Placental pericyte (primary cell): Measurements from ENCODE around the gene LMOD2. TPM values are rescaled to one million over a fixed set of nuclear protein-coding genes. Genes with fewer than 3 reads are reported as not detected.

ENCODE experiments used
- total RNA-seq: library from RNA; depleted of rRNA; stranded (reverse); fragments of >200 nt; gene quantifications from 2 replicates; pipeline ENCODE4 v1.2.3, GENCODE V29; 2012

LMOD2 gene, protein sequence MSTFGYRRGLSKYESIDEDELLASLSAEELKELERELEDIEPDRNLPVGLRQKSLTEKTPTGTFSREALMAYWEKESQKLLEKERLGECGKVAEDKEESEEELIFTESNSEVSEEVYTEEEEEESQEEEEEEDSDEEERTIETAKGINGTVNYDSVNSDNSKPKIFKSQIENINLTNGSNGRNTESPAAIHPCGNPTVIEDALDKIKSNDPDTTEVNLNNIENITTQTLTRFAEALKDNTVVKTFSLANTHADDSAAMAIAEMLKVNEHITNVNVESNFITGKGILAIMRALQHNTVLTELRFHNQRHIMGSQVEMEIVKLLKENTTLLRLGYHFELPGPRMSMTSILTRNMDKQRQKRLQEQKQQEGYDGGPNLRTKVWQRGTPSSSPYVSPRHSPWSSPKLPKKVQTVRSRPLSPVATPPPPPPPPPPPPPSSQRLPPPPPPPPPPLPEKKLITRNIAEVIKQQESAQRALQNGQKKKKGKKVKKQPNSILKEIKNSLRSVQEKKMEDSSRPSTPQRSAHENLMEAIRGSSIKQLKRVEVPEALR
- total RNA-seq: not detected in 2 replicates

DNA sequence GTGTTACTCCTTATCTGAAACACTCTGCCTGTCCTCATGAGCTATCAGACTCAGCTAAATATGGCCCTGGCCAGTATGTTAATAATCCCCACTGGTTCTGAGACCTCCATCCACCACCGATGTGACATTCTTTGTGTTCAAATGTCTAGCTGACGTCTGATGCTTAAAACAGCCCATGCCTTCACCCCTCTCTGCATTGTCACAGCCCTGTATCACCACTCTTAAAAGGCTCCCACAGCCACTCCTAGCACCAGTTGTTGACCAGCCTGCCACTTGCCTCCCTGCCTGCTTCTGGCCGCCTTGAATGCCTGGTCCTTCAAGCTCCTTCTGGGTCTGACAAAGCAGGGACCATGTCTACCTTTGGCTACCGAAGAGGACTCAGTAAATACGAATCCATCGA is at the start of gene LMOD2:
TSS of gene LMOD2 (plus strand) at position 253 of the 400 bp plus-strand sequence. CDS start at position 351, 98 bp downstream.

Other genes starting within 250 kb of the LMOD2 start
- gene IQUB, start 121.3 kb upstream of the LMOD2 start, total RNA-seq: 0.57 and 0.66 TPM in 2 replicates
- 17.5 and 33.1 TPM in 2 replicates for gene NDUFA5, start 98.0 kb upstream of the LMOD2 start, total RNA-seq
- not detected in 2 replicates for gene ASB15, start 54.0 kb upstream of the LMOD2 start, total RNA-seq
- 15.8 and 20.5 TPM in 2 replicates for gene WASL, start 93.1 kb downstream of the LMOD2 start, total RNA-seq
- gene HYAL4, start 189.3 kb downstream of the LMOD2 start, total RNA-seq: 0.72 and 1.3 TPM in 2 replicates